ENCODE measurements around the gene ARHGEF2.

ARHGEF2 gene

GRCh38 chr1:155978325-155978972 lies at the start of gene ARHGEF2:
Gene ARHGEF2, minus strand, starts transcription at chr1:155978547. Its CDS starts 120 bp downstream, at chr1:155978427.
- intact Hi-C loops (cut with DNase I): no loop called here
- DNase-seq: peak; percentile 53 to 88 (median 78)

- DNase-seq: no peak
- intact Hi-C loops (cut with DNase I): no loop called here
Observed at GRCh38 chr1:156026588-156026987, 48.2 kb upstream of the ARHGEF2 start.

GRCh38 chr1:156025876-156026275 lies 47.5 kb upstream of the ARHGEF2 start:
- DNase-seq: peak in 21 of 42 donors; percentile 8 to 65 (median 24)
- intact Hi-C loops (cut with DNase I): no loop called here

- no peak for DNase-seq
- intact Hi-C loops (cut with DNase I): no loop called here
Observed at GRCh38 chr1:156024801-156025200, 46.5 kb upstream of the ARHGEF2 start.

- no peak for DNase-seq
- intact Hi-C loops (cut with DNase I): no loop called here
Observed at GRCh38 chr1:156021954-156022353, 43.6 kb upstream of the ARHGEF2 start.

- no peak for DNase-seq
- intact Hi-C loops (cut with DNase I): no loop called here
Observed at GRCh38 chr1:156021093-156021428, 42.7 kb upstream of the ARHGEF2 start.

- peak; percentile 81 to 96 (median 91) for DNase-seq
- intact Hi-C loops (cut with DNase I): no loop called here
Observed at GRCh38 chr1:156020293-156021092, 42.1 kb upstream of the ARHGEF2 start, which contains the start of gene SSR2. Gene SSR2, minus strand, starts transcription at chr1:156020951. Its CDS starts 784 bp downstream, at chr1:156020167.

GRCh38 chr1:156019946-156020292 lies 41.6 kb upstream of the ARHGEF2 start:
- intact Hi-C loops (cut with DNase I): no loop called here
- DNase-seq: no peak

- DNase-seq: no peak
- intact Hi-C loops (cut with DNase I): no loop called here
Observed at GRCh38 chr1:156014829-156015228, 36.5 kb upstream of the ARHGEF2 start.

GRCh38 chr1:156012051-156012817 lies 33.9 kb upstream of the ARHGEF2 start:
- intact Hi-C loops (cut with DNase I): no loop called here
- no peak for DNase-seq

GRCh38 chr1:156009404-156009803 lies 31.1 kb upstream of the ARHGEF2 start:
- intact Hi-C loops (cut with DNase I): no loop called here
- no peak for DNase-seq

GRCh38 chr1:156006666-156007376 lies 28.5 kb upstream of the ARHGEF2 start:
- DNase-seq: no peak
- intact Hi-C loops (cut with DNase I): no loop called here

GRCh38 chr1:156004843-156005584 lies 26.7 kb upstream of the ARHGEF2 start:
- intact Hi-C loops (cut with DNase I): no loop called here

GRCh38 chr1:156003923-156004188 lies 25.5 kb upstream of the ARHGEF2 start:
- DNase-seq: no peak
- intact Hi-C loops (cut with DNase I): no loop called here

More at GRCh38 chr1:156004843-156005584, 26.7 kb upstream of the ARHGEF2 start:
- DNase-seq: peak in 6 of 42 donors; percentile 21 to 52 (median 32)

- no peak for DNase-seq
- intact Hi-C loops (cut with DNase I): no loop called here
Observed at GRCh38 chr1:156002188-156002911, 24.0 kb upstream of the ARHGEF2 start.

GRCh38 chr1:156001662-156002171 lies 23.4 kb upstream of the ARHGEF2 start:
- intact Hi-C loops (cut with DNase I): no loop called here
- no peak for DNase-seq

- intact Hi-C loops (cut with DNase I): no loop called here
- no peak for DNase-seq
Observed at GRCh38 chr1:156001021-156001661, 22.8 kb upstream of the ARHGEF2 start.

- no peak for DNase-seq
- intact Hi-C loops (cut with DNase I): no loop called here
Observed at GRCh38 chr1:155999964-156000363, 21.6 kb upstream of the ARHGEF2 start.
